Neural progenitor cell (in vitro differentiated cells): ENCODE results near the gene FER1L5. TPM values are rescaled to one million over a fixed set of nuclear protein-coding genes. Genes with fewer than 3 reads are reported as not detected.
A peak's percentile ranks its signal among the peaks of the same experiment; 100 is the strongest.

Experiments
- DNase-seq: peaks from one replicate; pipeline ENCODE4 v3.0.0-alpha.2; 2016; ENCODE audit warnings: low spot score
- H2AFZ ChIP-seq: fragments of 200-600 bp; sonication (generic); replicated peaks from 2 replicates; pipeline ENCODE4 v1.6.1; 2016; ENCODE audit warnings: antibody characterized with exemption
- H3F3A ChIP-seq: fragments of 200-600 bp; sonication (generic); 2 replicates; pipeline ENCODE4 v1.6.1; 2016; ENCODE audit warnings: antibody characterized with exemption, low read depth
- H3K27ac ChIP-seq: fragments of 200-600 bp; sonication (generic); 2 replicates; pipeline ENCODE4 v1.5.1; 2016; ENCODE audit warnings: mild to moderate bottlenecking
- H3K27me3 ChIP-seq: fragments of 200-600 bp; sonication (generic); 2 replicates; pipeline ENCODE4 v1.6.1; 2016; ENCODE audit warnings: mild to moderate bottlenecking, moderate library complexity
- H3K36me3 ChIP-seq: fragments of 200-600 bp; sonication (generic); 2 replicates; pipeline ENCODE4 v1.5.1; 2016
- H3K4me1 ChIP-seq: fragments of 200-600 bp; sonication (generic); 2 replicates; pipeline ENCODE4 v1.6.1; 2016; ENCODE audit warnings: mixed run types
- H3K4me2 ChIP-seq: fragments of 200-600 bp; sonication (generic); 2 replicates; pipeline ENCODE4 v1.6.1; 2016
- H3K4me3 ChIP-seq: fragments of 200-600 bp; sonication (generic); 2 replicates; pipeline ENCODE4 v1.5.1; 2016
- H3K79me2 ChIP-seq: fragments of 200-600 bp; sonication (generic); 2 replicates; pipeline ENCODE4 v1.6.1; 2016; ENCODE audit warnings: low read depth
- H3K9ac ChIP-seq: fragments of 200-600 bp; sonication (generic); 2 replicates; pipeline ENCODE4 v1.6.1; 2016
- H3K9me3 ChIP-seq: fragments of 200-600 bp; sonication (generic); 2 replicates; pipeline ENCODE4 v1.5.1; 2016; ENCODE audit warnings: low read depth
- H4K20me1 ChIP-seq: fragments of 200-600 bp; sonication (generic); 2 replicates; pipeline ENCODE4 v1.6.1; 2016; ENCODE audit warnings: low read depth
- H3K27ac Mint-ChIP-seq: 3 replicates; pipeline ENCODE4 v1.8.0; 2021; ENCODE audit warnings: mixed read lengths
- H3K27me3 Mint-ChIP-seq: 2 replicates; pipeline ENCODE4 v1.8.0; 2022; ENCODE audit warnings: low read depth, mild to moderate bottlenecking, inconsistent platforms, moderate library complexity, mixed read lengths; ENCODE audit not compliant: insufficient read depth
- H3K36me3 Mint-ChIP-seq: 3 replicates; pipeline ENCODE4 v1.8.0; 2021; ENCODE audit warnings: mixed read lengths
- H3K4me1 Mint-ChIP-seq: 3 replicates; pipeline ENCODE4 v1.8.0; 2021; ENCODE audit warnings: mixed read lengths
- H3K4me3 Mint-ChIP-seq: 3 replicates; pipeline ENCODE4 v1.8.0; 2021; ENCODE audit warnings: mild to moderate bottlenecking, moderate library complexity, mixed read lengths
- H3K9me3 Mint-ChIP-seq: 3 replicates; pipeline ENCODE4 v1.8.0; 2020; ENCODE audit warnings: mixed read lengths
- EZH2 ChIP-seq: fragments of 200-600 bp; sonication (generic); IDR thresholded peaks from 2 replicates; pipeline ENCODE4 v1.6.1; 2017; ENCODE audit warnings: antibody characterized with exemption, mild to moderate bottlenecking, moderate library complexity
- EZH2phosphoT487 ChIP-seq: fragments of 200-600 bp; sonication (generic); IDR thresholded peaks from 2 replicates; pipeline ENCODE4 v1.6.1; 2017; ENCODE audit warnings: antibody characterized with exemption
- total RNA-seq: library from RNA; depleted of rRNA; stranded (reverse); fragments of >200 nt; gene quantifications from 2 replicates; pipeline ENCODE4 v1.2.3, GENCODE V29; 2015; ENCODE audit warnings: low replicate concordance
- TF ChIP-seq, protein P1 (sequence below): fragments of 200-600 bp; sonication (generic); IDR thresholded peaks from 2 replicates; pipeline ENCODE4 v1.5.1; 2017; ENCODE audit warnings: antibody characterized with exemption, mild to moderate bottlenecking

Gene FER1L5
- total RNA-seq, 1 donor from 2014 or later, result 1.7 TPM

DNA sequence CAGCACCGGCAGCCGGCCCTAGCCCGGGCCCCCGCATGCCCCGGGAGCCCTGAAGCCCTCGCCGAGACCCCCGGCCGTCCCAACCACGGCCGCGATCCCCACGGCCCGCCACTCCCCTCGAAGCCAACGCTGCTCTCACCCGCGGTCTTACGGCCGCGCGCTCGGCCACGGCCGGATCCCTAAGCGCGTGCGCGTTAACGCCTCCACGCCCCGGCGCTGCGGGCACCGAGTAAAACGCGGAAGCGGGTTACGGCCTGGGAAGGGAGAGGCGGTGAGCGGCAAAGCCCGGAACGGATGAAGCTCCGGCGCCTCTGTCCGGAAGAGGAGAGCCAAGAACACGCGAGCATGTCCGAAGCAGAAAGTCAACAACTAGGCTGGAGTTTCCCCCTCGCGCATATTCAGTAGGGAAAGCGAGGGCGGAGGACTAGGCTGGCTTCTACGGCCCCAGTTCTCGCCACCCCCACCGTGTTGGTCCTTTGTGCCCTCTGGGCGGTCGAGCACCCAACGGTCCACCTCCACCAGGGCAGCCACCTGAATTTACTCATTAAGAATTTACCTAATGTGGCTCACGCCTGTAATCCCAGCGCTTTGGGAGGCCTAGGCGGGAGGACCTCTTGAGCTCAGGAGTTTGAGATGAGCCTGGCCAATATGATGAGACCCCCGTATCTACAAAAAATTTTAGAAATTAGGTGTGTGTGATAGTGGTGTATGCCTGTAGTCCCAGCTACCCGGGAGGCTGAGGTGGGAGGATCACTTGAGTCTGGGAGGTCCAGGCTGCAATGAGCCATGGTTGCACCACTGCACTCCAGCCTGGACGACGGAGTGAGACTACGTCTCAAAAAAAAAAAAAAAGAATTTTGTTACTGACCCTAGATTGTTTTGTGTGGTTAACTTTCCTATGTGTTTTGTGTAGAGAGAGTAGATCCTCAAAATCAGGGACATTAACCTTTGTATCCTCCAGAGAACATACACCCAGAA is 4.1 kb upstream of the FER1L5 start, which contains the start of gene KANSL3:
Gene KANSL3 (minus strand): TSS at position 169 of the 978 bp plus-strand sequence. CDS start 1,177 bp downstream, outside the sequence.
- Mint-ChIP-seq H3K27ac (peak within 1 kb of the TSS; percentile 74), H3K9me3 (no peaks in the 10 kb centered on the region), H3K36me3 (peaks cover 8% of the 10 kb centered on the region), H3K4me1 (peaks cover 27% of the 10 kb centered on the region), H3K4me3 (peak within 1 kb of the TSS; percentile 94), H3K27me3 (peaks cover 3% of the 10 kb centered on the region)
- Histone ChIP-seq H3F3A (no peaks in the 10 kb centered on the region), H4K20me1 (peaks cover 29% of the 10 kb centered on the region), H3K4me1 (peaks cover 19% of the 10 kb centered on the region), H3K4me2 (peak within 1 kb of the TSS; percentile 78), H3K79me2 (peaks cover 43% of the 10 kb centered on the region), H3K4me3 (peak within 1 kb of the TSS; percentile 72), H3K27me3 (peaks cover 5% of the 10 kb centered on the region), H3K27ac (no peak within 1 kb of the TSS), H3K36me3 (no peaks in the 10 kb centered on the region), H3K9me3 (no peaks in the 10 kb centered on the region), H3K9ac (peak within 1 kb of the TSS; percentile 0), H2AFZ (peak within 1 kb of the TSS; percentile 97)
- TF ChIP-seq EZH2 (peak; percentile 47), EZH2phosphoT487 (no peak)
- TF ChIP-seq, protein P1, sequence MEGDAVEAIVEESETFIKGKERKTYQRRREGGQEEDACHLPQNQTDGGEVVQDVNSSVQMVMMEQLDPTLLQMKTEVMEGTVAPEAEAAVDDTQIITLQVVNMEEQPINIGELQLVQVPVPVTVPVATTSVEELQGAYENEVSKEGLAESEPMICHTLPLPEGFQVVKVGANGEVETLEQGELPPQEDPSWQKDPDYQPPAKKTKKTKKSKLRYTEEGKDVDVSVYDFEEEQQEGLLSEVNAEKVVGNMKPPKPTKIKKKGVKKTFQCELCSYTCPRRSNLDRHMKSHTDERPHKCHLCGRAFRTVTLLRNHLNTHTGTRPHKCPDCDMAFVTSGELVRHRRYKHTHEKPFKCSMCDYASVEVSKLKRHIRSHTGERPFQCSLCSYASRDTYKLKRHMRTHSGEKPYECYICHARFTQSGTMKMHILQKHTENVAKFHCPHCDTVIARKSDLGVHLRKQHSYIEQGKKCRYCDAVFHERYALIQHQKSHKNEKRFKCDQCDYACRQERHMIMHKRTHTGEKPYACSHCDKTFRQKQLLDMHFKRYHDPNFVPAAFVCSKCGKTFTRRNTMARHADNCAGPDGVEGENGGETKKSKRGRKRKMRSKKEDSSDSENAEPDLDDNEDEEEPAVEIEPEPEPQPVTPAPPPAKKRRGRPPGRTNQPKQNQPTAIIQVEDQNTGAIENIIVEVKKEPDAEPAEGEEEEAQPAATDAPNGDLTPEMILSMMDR, result no peak
- peak; percentile 97 for DNase-seq

DNA sequence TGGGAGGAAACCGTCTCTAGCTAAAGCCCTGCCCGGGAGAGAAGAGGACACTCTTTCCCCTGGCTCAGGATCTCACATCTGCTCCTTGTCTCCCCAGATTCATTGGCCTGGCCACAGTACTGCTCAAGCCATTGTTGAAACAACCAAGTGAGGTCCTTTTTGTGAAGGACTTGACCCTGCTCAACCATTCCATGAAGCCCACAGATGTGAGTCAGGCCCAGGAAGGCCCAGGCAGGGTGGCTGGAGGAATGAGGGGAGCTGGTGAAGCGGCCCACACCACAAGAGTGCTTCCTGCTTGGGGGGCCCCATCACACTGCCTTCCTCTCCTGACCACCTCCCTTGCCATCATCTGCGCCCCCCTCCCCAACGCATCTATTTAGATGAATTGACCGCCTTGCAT is 5.1 kb downstream of the FER1L5 start:
- H3K9me3 ChIP-seq, result no peaks in the 10 kb centered on the region
- H3K4me2 ChIP-seq, result no peak overlapping the region
- H2AFZ ChIP-seq, result no peak overlapping the region
- H3K27me3 ChIP-seq, result no peaks in the 10 kb centered on the region
- peaks cover 7% of the 10 kb centered on the region for H3K27me3 Mint-ChIP-seq
- H3K36me3 Mint-ChIP-seq, result peaks cover 4% of the 10 kb centered on the region
- no peaks in the 10 kb centered on the region for H3K79me2 ChIP-seq
- DNase-seq, result no peak
- H3F3A ChIP-seq, result no peaks in the 10 kb centered on the region
- no peaks in the 10 kb centered on the region for H4K20me1 ChIP-seq
- H3K36me3 ChIP-seq, result no peaks in the 10 kb centered on the region
- H3K9ac ChIP-seq, result no peak overlapping the region
- H3K4me3 ChIP-seq, result no peak overlapping the region
- H3K4me1 Mint-ChIP-seq, result peaks cover 10% of the 10 kb centered on the region
- H3K9me3 Mint-ChIP-seq, result no peaks in the 10 kb centered on the region
- no peak overlapping the region for H3K27ac ChIP-seq
- no peak for TF ChIP-seq EZH2
- TF ChIP-seq, protein P1, result no peak
- no peak for TF ChIP-seq EZH2phosphoT487
- no peak overlapping the region for H3K27ac Mint-ChIP-seq
- peaks cover 5% of the 10 kb centered on the region for H3K4me1 ChIP-seq
- no peak overlapping the region for H3K4me3 Mint-ChIP-seq

DNA sequence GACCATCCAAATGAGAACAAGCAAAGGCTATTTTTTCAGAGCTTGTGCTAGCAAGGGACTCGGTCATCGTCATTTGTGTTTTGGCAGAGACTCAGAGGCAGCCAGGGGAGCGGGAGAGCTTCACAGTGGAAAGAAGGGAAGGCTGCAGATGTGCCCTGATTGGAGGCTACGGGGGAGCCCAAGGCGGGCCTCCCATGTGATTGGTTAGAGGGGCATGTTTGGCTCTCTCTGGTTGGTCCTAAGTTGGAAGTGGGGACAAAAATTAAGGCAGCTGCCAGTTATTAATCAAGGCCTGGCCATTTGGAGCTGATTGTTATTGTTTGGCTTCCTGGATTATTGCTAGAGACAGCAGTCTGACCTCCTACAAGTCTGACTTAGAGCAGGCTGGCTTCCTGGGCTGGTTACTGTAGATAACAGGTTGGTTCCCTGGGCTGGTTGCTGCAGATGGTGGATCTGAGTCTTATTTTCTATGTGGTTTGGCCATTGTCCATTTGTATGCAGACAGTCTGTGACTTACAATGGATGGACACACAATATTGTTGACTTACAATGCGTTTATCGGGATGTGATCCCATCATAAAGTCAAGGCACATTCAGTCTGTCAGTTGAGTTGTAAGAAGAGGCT is 5.9 kb downstream of the FER1L5 start:
- no peak overlapping the region for H3K4me3 ChIP-seq
- H3F3A ChIP-seq, result no peaks in the 10 kb centered on the region
- H3K27me3 Mint-ChIP-seq, result peaks cover 7% of the 10 kb centered on the region
- no peaks in the 10 kb centered on the region for H3K36me3 ChIP-seq
- no peak overlapping the region for H2AFZ ChIP-seq
- H3K27me3 ChIP-seq, result no peaks in the 10 kb centered on the region
- H3K4me1 Mint-ChIP-seq, result peaks cover 6% of the 10 kb centered on the region
- H4K20me1 ChIP-seq, result no peaks in the 10 kb centered on the region
- H3K4me1 ChIP-seq, result no peaks in the 10 kb centered on the region
- TF ChIP-seq EZH2phosphoT487 (no peak), EZH2 (no peak)
- TF ChIP-seq, protein P1, result no peak
- H3K4me2 ChIP-seq, result no peak overlapping the region
- H3K27ac ChIP-seq, result no peak overlapping the region
- H3K36me3 Mint-ChIP-seq, result peaks cover 4% of the 10 kb centered on the region
- no peak overlapping the region for H3K27ac Mint-ChIP-seq
- H3K9ac ChIP-seq, result no peak overlapping the region
- no peaks in the 10 kb centered on the region for H3K9me3 Mint-ChIP-seq
- no peak for DNase-seq
- no peaks in the 10 kb centered on the region for H3K9me3 ChIP-seq
- no peaks in the 10 kb centered on the region for H3K79me2 ChIP-seq
- no peak overlapping the region for H3K4me3 Mint-ChIP-seq
